ENCODE results near the gene GFRA1.

DNA sequence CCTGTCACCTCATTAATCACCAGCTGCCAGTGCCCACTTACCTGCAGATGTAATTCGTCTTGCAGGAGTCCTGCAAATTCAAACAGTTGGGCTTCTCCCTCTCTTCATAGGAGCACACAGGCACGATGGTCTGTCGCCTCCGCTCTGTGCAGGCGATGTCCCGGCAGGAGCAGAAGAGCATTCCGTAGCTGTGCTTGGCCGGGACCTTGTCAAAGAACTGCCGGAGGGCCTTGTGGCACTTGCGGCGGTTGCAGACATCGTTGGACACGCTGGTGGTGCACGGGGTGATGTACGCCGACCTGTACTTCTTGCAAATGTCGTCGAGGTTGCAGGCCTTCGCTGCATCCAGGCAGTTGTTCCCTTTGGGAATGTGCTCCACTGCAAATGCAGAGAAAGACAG, 147.8 kb downstream of the GFRA1 start:
- TF ChIP-seq, protein P1, sequence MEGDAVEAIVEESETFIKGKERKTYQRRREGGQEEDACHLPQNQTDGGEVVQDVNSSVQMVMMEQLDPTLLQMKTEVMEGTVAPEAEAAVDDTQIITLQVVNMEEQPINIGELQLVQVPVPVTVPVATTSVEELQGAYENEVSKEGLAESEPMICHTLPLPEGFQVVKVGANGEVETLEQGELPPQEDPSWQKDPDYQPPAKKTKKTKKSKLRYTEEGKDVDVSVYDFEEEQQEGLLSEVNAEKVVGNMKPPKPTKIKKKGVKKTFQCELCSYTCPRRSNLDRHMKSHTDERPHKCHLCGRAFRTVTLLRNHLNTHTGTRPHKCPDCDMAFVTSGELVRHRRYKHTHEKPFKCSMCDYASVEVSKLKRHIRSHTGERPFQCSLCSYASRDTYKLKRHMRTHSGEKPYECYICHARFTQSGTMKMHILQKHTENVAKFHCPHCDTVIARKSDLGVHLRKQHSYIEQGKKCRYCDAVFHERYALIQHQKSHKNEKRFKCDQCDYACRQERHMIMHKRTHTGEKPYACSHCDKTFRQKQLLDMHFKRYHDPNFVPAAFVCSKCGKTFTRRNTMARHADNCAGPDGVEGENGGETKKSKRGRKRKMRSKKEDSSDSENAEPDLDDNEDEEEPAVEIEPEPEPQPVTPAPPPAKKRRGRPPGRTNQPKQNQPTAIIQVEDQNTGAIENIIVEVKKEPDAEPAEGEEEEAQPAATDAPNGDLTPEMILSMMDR (optimal IDR thresholded peaks at IDR 0.05 in 1 of 3, IDR thresholded peaks at IDR 0.05 in 1 of 3, conservative IDR thresholded peaks at IDR 0.05 in 1 of 3; ENCODE audit: extremely low read depth in 1 of 3, insufficient read depth in 2 of 3, low read length in 3 of 3) = no peak
- TF ChIP-seq EZH2 (IDR thresholded peaks at IDR 0.05; ENCODE audit: low read length) = no peak
